Suprapubic skin (tissue), 4 donors: ENCODE measurements around the gene GRIK3. TPM values are rescaled to one million over a fixed set of nuclear protein-coding genes. Genes with fewer than 3 reads are reported as not detected.

Source experiments
- DNase-seq, 2 donors: peaks; one replicate each; pipeline ENCODE4 v3.0.0-alpha.2; 2019; ENCODE audit warnings: low spot score in 2 of 2
- H3K27ac ChIP-seq: fragments of 200-600 bp; sonication (generic); one replicate; pipeline ENCODE4 v1.5.1; 2019
- H3K27me3 ChIP-seq: fragments of 200-600 bp; sonication (generic); one replicate; pipeline ENCODE4 v1.5.1; 2019
- H3K36me3 ChIP-seq: fragments of 200-600 bp; sonication (generic); one replicate; pipeline ENCODE4 v1.5.1; 2019
- H3K4me1 ChIP-seq: fragments of 200-600 bp; sonication (generic); one replicate; pipeline ENCODE4 v1.5.1; 2019
- H3K4me3 ChIP-seq: fragments of 200-600 bp; sonication (generic); one replicate; pipeline ENCODE4 v1.5.1; 2019; ENCODE audit warnings: mild to moderate bottlenecking
- H3K9me3 ChIP-seq: fragments of 200-600 bp; sonication (generic); one replicate; pipeline ENCODE4 v1.5.1; 2019
- CTCF ChIP-seq, 2 donors: fragments of 200-600 bp in 1 of 2; fragments of 450-650 bp in 1 of 2; sonication (generic) in 1 of 2; IDR thresholded peaks; one replicate each; pipeline ENCODE4 v1.5.1; 2016 to 2019; ENCODE audit warnings: antibody characterized with exemption in 2 of 2, mild to moderate bottlenecking in 1 of 2, moderate library complexity in 1 of 2
- EP300 ChIP-seq: sonication (generic); formaldehyde crosslinking; IDR thresholded peaks from one replicate; pipeline ENCODE4 v1.6.1; 2017; ENCODE audit warnings: antibody characterized with exemption
- POLR2A ChIP-seq, 2 donors: fragments of 450-650 bp; IDR thresholded peaks; one replicate each; pipeline ENCODE4 v1.6.1; 2017; ENCODE audit warnings: antibody characterized with exemption in 2 of 2, mild to moderate bottlenecking in 2 of 2, moderate library complexity in 2 of 2
- POLR2AphosphoS5 ChIP-seq, 3 donors: sonication (generic); formaldehyde crosslinking; IDR thresholded peaks; one replicate each; pipeline ENCODE4 v1.6.1; 2017; ENCODE audit warnings: antibody characterized with exemption in 3 of 3
- WGBS: methylation state at CpG from one replicate; pipeline ENCODE4 v1.1.5; 2018; 5-methylcytosine and 5-hydroxymethylcytosine counted together
- total RNA-seq, 4 donors: library from RNA; depleted of rRNA; stranded (reverse); fragments of >200 nt; gene quantifications; one replicate each; pipeline ENCODE4 v1.1.0, GENCODE V29; 2016

GRIK3 gene
- total RNA-seq, 4 donors from 2014 or later, result 0.18 to 0.64 (median 0.37) TPM

GRCh38 chr1:37068897-37069296 is 34.6 kb upstream of the GRIK3 start:
- WGBS, result 39% methylated on average over 9 of the region's 9 CpGs
- Histone ChIP-seq H3K27me3 (peaks cover 52% of the 10 kb centered on the region), H3K4me3 (no peak overlapping the region), H3K9me3 (no peaks in the 10 kb centered on the region), H3K36me3 (no peaks in the 10 kb centered on the region), H3K27ac (no peak overlapping the region), H3K4me1 (peaks cover 11% of the 10 kb centered on the region)
- no peak for DNase-seq
- TF ChIP-seq CTCF (IDR thresholded peaks at IDR 0.05), result no peak

- no peaks in the 10 kb centered on the region for H3K9me3 ChIP-seq
- H3K36me3 ChIP-seq, result no peaks in the 10 kb centered on the region
- H3K4me1 ChIP-seq, result peaks cover 11% of the 10 kb centered on the region
- 69% methylated on average over 3 of the region's 3 CpGs for WGBS
- peaks cover 55% of the 10 kb centered on the region for H3K27me3 ChIP-seq
- DNase-seq, result no peak
- H3K27ac ChIP-seq, result no peak overlapping the region
- H3K4me3 ChIP-seq, result no peak overlapping the region
- no peak for TF ChIP-seq POLR2A (IDR thresholded peaks at IDR 0.05)
- TF ChIP-seq EP300, result no peak
- TF ChIP-seq POLR2AphosphoS5 (IDR thresholded peaks at IDR 0.05), result no peak
- no peak for TF ChIP-seq CTCF (IDR thresholded peaks at IDR 0.05)
Measured at GRCh38 chr1:37068260-37068659, 33.9 kb upstream of the GRIK3 start.

- 35% methylated on average over 4 of the region's 4 CpGs for WGBS
- Histone ChIP-seq H3K4me1 (no peaks in the 10 kb centered on the region), H3K27me3 (peaks cover 37% of the 10 kb centered on the region), H3K27ac (no peak overlapping the region), H3K36me3 (no peaks in the 10 kb centered on the region), H3K4me3 (no peak overlapping the region), H3K9me3 (no peaks in the 10 kb centered on the region)
- no peak for DNase-seq
- TF ChIP-seq POLR2A (IDR thresholded peaks at IDR 0.05) (no peak), CTCF (IDR thresholded peaks at IDR 0.05) (no peak), POLR2AphosphoS5 (IDR thresholded peaks at IDR 0.05) (no peak), EP300 (no peak)
Measured at GRCh38 chr1:37064039-37064438, 29.7 kb upstream of the GRIK3 start.

- no peak overlapping the region for H3K4me3 ChIP-seq
- H3K36me3 ChIP-seq, result no peaks in the 10 kb centered on the region
- no peak overlapping the region for H3K27ac ChIP-seq
- TF ChIP-seq EP300 (no peak), POLR2AphosphoS5 (IDR thresholded peaks at IDR 0.05) (no peak)
- H3K27me3 ChIP-seq, result peaks cover 20% of the 10 kb centered on the region
- DNase-seq, result no peak
- H3K9me3 ChIP-seq, result no peaks in the 10 kb centered on the region
- WGBS, result 45% methylated on average over 8 of the region's 8 CpGs
- H3K4me1 ChIP-seq, result no peaks in the 10 kb centered on the region
Measured at GRCh38 chr1:37059346-37059745, 25.0 kb upstream of the GRIK3 start.

- TF ChIP-seq EP300 (no peak), CTCF (IDR thresholded peaks at IDR 0.05) (no peak), POLR2A (IDR thresholded peaks at IDR 0.05) (no peak), POLR2AphosphoS5 (IDR thresholded peaks at IDR 0.05) (no peak)
- Histone ChIP-seq H3K4me3 (no peak overlapping the region), H3K27me3 (peaks cover 14% of the 10 kb centered on the region), H3K36me3 (no peaks in the 10 kb centered on the region), H3K4me1 (no peaks in the 10 kb centered on the region), H3K9me3 (no peaks in the 10 kb centered on the region), H3K27ac (no peak overlapping the region)
- WGBS, result 70% methylated on average over 5 of the region's 5 CpGs
- DNase-seq, result no peak
Measured at GRCh38 chr1:37058424-37058988, 24.2 kb upstream of the GRIK3 start.

GRCh38 chr1:37056325-37056724 is 22.0 kb upstream of the GRIK3 start:
- Histone ChIP-seq H3K4me1 (no peaks in the 10 kb centered on the region), H3K36me3 (no peaks in the 10 kb centered on the region), H3K27ac (no peak overlapping the region), H3K27me3 (peaks cover 10% of the 10 kb centered on the region), H3K4me3 (no peak overlapping the region), H3K9me3 (no peaks in the 10 kb centered on the region)
- DNase-seq, result no peak
- TF ChIP-seq CTCF (IDR thresholded peaks at IDR 0.05) (no peak), EP300 (no peak), POLR2AphosphoS5 (IDR thresholded peaks at IDR 0.05) (no peak), POLR2A (IDR thresholded peaks at IDR 0.05) (no peak)
- 0% methylated on average over 1 of the region's 6 CpGs for WGBS
